ENCODE measurements around the gene AKAP8.

DNA sequence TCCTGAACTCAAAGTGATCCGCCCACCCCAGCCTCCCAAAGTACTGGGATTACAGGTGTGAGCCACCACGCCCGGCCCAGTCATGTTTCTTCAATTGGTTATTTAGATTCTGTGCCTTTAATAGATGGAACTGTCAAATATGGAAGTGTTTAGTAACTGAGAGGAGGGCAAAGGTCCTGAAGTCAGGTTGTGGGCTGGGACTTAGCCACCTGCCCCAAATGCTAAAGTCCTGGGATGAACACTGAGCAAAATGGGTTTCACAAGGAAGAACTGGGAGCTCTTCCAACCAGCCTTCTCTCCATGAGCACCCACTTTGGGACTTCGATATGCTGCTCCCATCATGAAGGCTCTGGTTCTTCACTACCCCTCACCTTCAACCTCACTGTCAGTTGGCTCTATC is 21.7 kb downstream of the AKAP8 start:
- TF ChIP-seq POLR2A (IDR thresholded peaks at IDR 0.05; ENCODE audit: low read depth, low read length), result no peak
- no peak for TF ChIP-seq POLR2AphosphoS5 (IDR thresholded peaks at IDR 0.05; ENCODE audit: low read depth, low read length)
- no peak for TF ChIP-seq TAF1 (IDR thresholded peaks at IDR 0.05; ENCODE audit: borderline replicate concordance, low read depth, low read length)
